ENCODE data around the gene SPSB1.
A peak's percentile ranks its signal among the peaks of the same experiment; 100 is the strongest.

SPSB1 gene

GRCh38 chr1:9294910-9295636 lies 2.4 kb downstream of the SPSB1 start:
- TF ChIP-seq EP300 (IDR thresholded peaks at IDR 0.05; ENCODE audit: borderline replicate concordance), result no peak

GRCh38 chr1:9295884-9296283 lies 3.2 kb downstream of the SPSB1 start:
- TF ChIP-seq TCF12 (IDR thresholded peaks at IDR 0.05; ENCODE audit: low read depth) (no peak), FOXM1 (IDR thresholded peaks at IDR 0.05; ENCODE audit: borderline replicate concordance, low read depth) (no peak), TEAD4 (IDR thresholded peaks at IDR 0.05) (no peak), NFIC (IDR thresholded peaks at IDR 0.05) (no peak), CREB1 (IDR thresholded peaks at IDR 0.05; ENCODE audit: low read depth) (no peak)

- TF ChIP-seq RAD21 (IDR thresholded peaks at IDR 0.05; ENCODE audit: low read depth) (no peak), ZBTB7A (IDR thresholded peaks at IDR 0.05; ENCODE audit: low read depth) (no peak), NFIC (IDR thresholded peaks at IDR 0.05) (no peak), USF1 (IDR thresholded peaks at IDR 0.05) (no peak), CREB1 (IDR thresholded peaks at IDR 0.05; ENCODE audit: low read depth) (no peak), TAF1 (IDR thresholded peaks at IDR 0.05; ENCODE audit: low read depth) (no peak)
Observed at GRCh38 chr1:9296850-9297249, 4.2 kb downstream of the SPSB1 start.

- no peak for TF ChIP-seq EP300 (IDR thresholded peaks at IDR 0.05; ENCODE audit: borderline replicate concordance)
- TF ChIP-seq YY1 (IDR thresholded peaks at IDR 0.05; ENCODE audit: low read depth), result no peak
Observed at GRCh38 chr1:9297831-9298230, 5.1 kb downstream of the SPSB1 start.

GRCh38 chr1:9298282-9298681 lies 5.6 kb downstream of the SPSB1 start:
- TF ChIP-seq CEBPB (IDR thresholded peaks at IDR 0.05), result no peak
- TF ChIP-seq FOXM1 (IDR thresholded peaks at IDR 0.05; ENCODE audit: borderline replicate concordance, low read depth), result no peak
- TF ChIP-seq EP300 (IDR thresholded peaks at IDR 0.05; ENCODE audit: borderline replicate concordance), result no peak
- TF ChIP-seq TCF12 (IDR thresholded peaks at IDR 0.05; ENCODE audit: low read depth), result no peak

- TF ChIP-seq EP300 (IDR thresholded peaks at IDR 0.05; ENCODE audit: borderline replicate concordance), result peak; percentile 54; the same call in 1 of the 2 replicates
- peak; percentile 41; the same call in 1 of the 2 replicates for TF ChIP-seq TCF12 (IDR thresholded peaks at IDR 0.05; ENCODE audit: low read depth)
- 0 out of 2 replicates have a peak, but pooled peaks have one; percentile 5 for TF ChIP-seq CEBPB (IDR thresholded peaks at IDR 0.05)
- TF ChIP-seq FOXM1 (IDR thresholded peaks at IDR 0.05; ENCODE audit: borderline replicate concordance, low read depth), result peak; percentile 17; the same call in 1 of the 2 replicates
- peak; percentile 73 for TF ChIP-seq TEAD4 (IDR thresholded peaks at IDR 0.05)
- TF ChIP-seq MAX (IDR thresholded peaks at IDR 0.05), result peak; percentile 76
Observed at GRCh38 chr1:9299571-9300541, 7.2 kb downstream of the SPSB1 start.

GRCh38 chr1:9300573-9300972 lies 7.9 kb downstream of the SPSB1 start:
- TF ChIP-seq USF1 (IDR thresholded peaks at IDR 0.05), result 0 out of 2 replicates have a peak, but pooled peaks have one; percentile 8
- no peak for TF ChIP-seq MAX (IDR thresholded peaks at IDR 0.05)

GRCh38 chr1:9302745-9303524 lies 10.2 kb downstream of the SPSB1 start:
- TF ChIP-seq TAF1 (IDR thresholded peaks at IDR 0.05; ENCODE audit: low read depth) (no peak), TEAD4 (IDR thresholded peaks at IDR 0.05) (peak; percentile 51; the same call in 1 of the 2 replicates), USF1 (IDR thresholded peaks at IDR 0.05) (peak; percentile 87), ZBTB7A (IDR thresholded peaks at IDR 0.05; ENCODE audit: low read depth) (no peak), REST (IDR thresholded peaks at IDR 0.05; ENCODE audit: low read depth) (no peak)
